ENCODE results near the gene IGFBP5.

GRCh38 chr2:216672466-216672865 lies 22.9 kb downstream of the IGFBP5 start:
- no peak for TF ChIP-seq ZBTB33 (IDR thresholded peaks at IDR 0.05)
- TF ChIP-seq BMI1 (IDR thresholded peaks at IDR 0.05; ENCODE audit: borderline replicate concordance) = no peak
- TF ChIP-seq EZH2 (IDR thresholded peaks at IDR 0.05; ENCODE audit: borderline replicate concordance, control insufficient read depth, low read depth, low read length) = no peak
- TF ChIP-seq TBL1XR1 (IDR thresholded peaks at IDR 0.05; ENCODE audit: low read depth, low read length) = no peak
- no peak for TF ChIP-seq ZNF274 (IDR thresholded peaks at IDR 0.05; ENCODE audit: insufficient read depth, insufficient read length)
- TF ChIP-seq RBBP5 (conservative IDR thresholded peaks at IDR 0.05) = no peak
- no peak for TF ChIP-seq CTCF (IDR thresholded peaks at IDR 0.05 in 2 of 3, conservative IDR thresholded peaks at IDR 0.05 in 1 of 3; ENCODE audit: control insufficient read depth in 2 of 3, extremely low read depth in 1 of 3, insufficient read depth in 1 of 3, low read depth in 3 of 3, low read length in 3 of 3)
- TF ChIP-seq USF2 (IDR thresholded peaks at IDR 0.05; ENCODE audit: borderline replicate concordance, low read depth, low read length) = no peak
- no peak for TF ChIP-seq ETV6 (conservative IDR thresholded peaks at IDR 0.05 in 1 of 2, IDR thresholded peaks at IDR 0.05 in 1 of 2; ENCODE audit: borderline replicate concordance in 1 of 2, low read depth in 1 of 2)
- no peak for TF ChIP-seq RAD21 (IDR thresholded peaks at IDR 0.05; ENCODE audit: insufficient read depth, low read depth, low read length)
- no peak for TF ChIP-seq IRF3 (IDR thresholded peaks at IDR 0.05)
- no peak for TF ChIP-seq RFX5 (IDR thresholded peaks at IDR 0.05; ENCODE audit: low read depth, low read length)
- TF ChIP-seq ESRRA (IDR thresholded peaks at IDR 0.05; ENCODE audit: low read length) = no peak

All from GM12878 (cell line).